Measurements from ENCODE around the gene TAF11L14.

TAF11L14 gene

DNA sequence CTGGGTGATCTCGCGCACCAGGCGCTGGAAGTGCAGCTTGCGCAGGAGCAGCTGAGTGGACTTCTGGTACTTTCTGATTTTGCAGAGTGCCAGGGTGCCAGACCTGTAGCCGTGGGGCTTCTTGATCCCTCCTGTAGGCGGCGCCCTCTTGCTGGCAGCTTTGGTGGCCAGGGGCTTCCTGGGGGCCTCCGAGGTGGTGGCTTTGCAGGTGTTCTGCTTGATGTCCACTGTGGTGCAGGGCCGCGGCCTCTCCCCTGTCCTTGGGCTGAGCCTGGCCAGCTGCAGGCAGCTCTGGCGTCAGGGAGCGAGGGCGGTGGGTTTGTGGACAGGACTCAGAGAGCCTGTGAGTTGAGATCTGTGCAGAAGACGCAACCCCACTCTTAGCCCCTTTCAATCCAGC is 36.1 kb downstream of the TAF11L14 start:
- TF ChIP-seq, protein P1, sequence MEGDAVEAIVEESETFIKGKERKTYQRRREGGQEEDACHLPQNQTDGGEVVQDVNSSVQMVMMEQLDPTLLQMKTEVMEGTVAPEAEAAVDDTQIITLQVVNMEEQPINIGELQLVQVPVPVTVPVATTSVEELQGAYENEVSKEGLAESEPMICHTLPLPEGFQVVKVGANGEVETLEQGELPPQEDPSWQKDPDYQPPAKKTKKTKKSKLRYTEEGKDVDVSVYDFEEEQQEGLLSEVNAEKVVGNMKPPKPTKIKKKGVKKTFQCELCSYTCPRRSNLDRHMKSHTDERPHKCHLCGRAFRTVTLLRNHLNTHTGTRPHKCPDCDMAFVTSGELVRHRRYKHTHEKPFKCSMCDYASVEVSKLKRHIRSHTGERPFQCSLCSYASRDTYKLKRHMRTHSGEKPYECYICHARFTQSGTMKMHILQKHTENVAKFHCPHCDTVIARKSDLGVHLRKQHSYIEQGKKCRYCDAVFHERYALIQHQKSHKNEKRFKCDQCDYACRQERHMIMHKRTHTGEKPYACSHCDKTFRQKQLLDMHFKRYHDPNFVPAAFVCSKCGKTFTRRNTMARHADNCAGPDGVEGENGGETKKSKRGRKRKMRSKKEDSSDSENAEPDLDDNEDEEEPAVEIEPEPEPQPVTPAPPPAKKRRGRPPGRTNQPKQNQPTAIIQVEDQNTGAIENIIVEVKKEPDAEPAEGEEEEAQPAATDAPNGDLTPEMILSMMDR (IDR thresholded peaks at IDR 0.05; ENCODE audit: borderline replicate concordance, insufficient read depth, low read depth, low read length): no peak
- H3K4me3 ChIP-seq (ENCODE audit: low read depth, low read length): no peak overlapping the region

DNA sequence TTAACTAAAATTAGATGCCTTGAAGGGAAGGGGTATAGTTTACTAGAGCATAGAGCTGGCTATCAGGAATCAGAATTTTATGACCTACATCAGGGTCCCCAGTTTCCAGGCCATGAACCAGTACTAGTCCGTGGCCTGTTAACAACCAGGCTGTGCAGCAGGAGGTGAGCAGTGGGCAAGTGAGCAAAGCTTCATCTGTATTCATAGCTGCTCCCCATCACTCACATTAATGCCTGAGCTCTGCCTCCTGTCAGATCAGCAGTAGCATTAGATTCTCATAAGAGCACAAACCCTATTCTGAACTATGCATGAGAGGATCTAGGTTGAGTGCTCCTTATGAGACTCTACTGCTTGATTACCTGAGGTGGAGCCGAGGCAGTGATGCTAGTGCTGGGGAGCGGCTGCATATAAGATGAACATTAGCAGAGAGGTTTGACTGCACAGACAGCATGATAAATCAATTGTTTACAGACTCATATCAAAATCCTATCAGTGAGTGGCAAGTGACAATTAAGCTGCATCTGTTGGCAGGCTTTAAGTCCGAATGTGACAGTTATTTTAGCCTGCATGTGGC is 44.6 kb downstream of the TAF11L14 start:
- no peak overlapping the region for H3K4me3 ChIP-seq (ENCODE audit: low read depth, low read length)
- TF ChIP-seq, protein P1 (IDR thresholded peaks at IDR 0.05; ENCODE audit: borderline replicate concordance, insufficient read depth, low read depth, low read length): no peak

DNA sequence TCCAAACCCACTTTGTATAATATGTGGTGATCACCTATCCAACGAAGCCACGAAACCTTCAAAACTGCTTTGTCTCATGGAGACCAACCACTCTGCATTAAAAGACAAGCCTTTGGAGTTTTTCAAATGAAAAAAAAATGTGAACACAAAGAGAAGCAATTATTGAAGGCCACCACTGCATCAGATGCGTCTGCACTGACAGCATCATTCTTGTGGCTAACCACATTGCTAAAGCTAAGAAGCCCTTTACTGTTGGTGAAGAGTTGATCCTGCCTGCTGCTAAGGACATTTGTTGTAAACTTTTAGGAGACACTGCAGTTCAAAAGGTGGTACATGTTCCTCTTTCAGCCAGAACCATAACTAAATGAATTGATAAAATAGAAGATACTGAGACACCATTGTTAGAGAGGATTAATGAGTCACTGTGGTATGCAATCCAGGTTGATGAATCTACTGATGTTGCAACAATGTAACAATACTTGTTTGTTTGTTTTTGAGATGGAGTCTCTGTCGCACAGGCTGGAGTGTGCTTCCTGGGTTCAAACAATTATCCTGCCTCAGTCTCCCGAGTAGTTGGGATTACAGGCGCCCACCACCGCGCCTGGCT is 45.4 kb downstream of the TAF11L14 start:
- TF ChIP-seq, protein P1 (IDR thresholded peaks at IDR 0.05; ENCODE audit: borderline replicate concordance, insufficient read depth, low read depth, low read length): no peak
- H3K4me3 ChIP-seq (ENCODE audit: low read depth, low read length): no peak overlapping the region

DNA sequence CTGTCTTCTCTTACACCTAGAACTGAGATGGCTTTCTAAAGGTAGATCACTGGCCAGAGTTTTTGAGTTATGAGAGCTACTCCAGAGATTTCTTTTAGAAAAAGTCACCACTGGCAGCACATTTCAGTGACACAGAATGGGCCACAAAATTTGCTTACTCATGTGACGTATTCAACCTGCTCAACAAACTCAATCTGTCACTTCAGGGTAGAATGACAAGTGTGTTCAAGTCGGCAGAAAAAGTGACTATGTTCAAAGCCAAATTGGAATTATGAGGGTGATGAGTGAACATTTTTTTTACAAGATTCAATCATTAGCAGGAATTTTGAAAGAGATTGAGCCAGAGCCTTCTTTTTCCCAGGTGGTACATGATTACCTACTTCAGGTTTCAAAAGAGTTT is 46.5 kb downstream of the TAF11L14 start:
- TF ChIP-seq, protein P1 (IDR thresholded peaks at IDR 0.05; ENCODE audit: borderline replicate concordance, insufficient read depth, low read depth, low read length): no peak
- H3K4me3 ChIP-seq (ENCODE audit: low read depth, low read length): no peak overlapping the region

Data from GM12875 (cell line).